ENCODE data around the gene AIG1.

AIG1 gene

DNA sequence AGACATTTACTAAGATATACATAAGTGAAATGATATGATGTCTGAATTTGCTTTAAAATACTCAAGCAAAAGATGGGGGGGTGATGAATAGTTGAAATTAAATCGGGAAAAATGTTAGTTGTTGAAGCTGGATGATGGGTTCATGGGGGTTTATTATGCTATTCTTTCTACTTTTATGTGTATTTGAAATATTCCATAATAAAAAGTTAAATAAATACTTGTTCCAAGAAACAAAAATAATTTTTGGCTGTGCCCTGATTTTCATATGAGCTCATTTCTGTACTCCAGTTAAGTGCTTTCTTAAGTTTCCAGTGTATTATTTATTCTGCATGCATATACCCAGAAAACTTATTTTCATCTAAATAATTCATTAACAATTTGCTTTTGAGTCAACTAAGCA is 138.6 kb downstream of the AIG1 start:
- H3K27ac ChIP-seq: no peak overlapping the region
- H3K4me3 ChIP-seq: no peak overlapping the region
- no peak for DNase-seq (ENCODE audit: low spot score)
- TF ChIP-seq, protein P1, sequence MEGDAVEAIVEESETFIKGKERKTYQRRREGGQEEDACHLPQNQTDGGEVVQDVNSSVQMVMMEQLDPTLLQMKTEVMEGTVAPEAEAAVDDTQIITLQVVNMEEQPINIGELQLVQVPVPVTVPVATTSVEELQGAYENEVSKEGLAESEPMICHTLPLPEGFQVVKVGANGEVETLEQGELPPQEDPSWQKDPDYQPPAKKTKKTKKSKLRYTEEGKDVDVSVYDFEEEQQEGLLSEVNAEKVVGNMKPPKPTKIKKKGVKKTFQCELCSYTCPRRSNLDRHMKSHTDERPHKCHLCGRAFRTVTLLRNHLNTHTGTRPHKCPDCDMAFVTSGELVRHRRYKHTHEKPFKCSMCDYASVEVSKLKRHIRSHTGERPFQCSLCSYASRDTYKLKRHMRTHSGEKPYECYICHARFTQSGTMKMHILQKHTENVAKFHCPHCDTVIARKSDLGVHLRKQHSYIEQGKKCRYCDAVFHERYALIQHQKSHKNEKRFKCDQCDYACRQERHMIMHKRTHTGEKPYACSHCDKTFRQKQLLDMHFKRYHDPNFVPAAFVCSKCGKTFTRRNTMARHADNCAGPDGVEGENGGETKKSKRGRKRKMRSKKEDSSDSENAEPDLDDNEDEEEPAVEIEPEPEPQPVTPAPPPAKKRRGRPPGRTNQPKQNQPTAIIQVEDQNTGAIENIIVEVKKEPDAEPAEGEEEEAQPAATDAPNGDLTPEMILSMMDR (IDR thresholded peaks at IDR 0.05): no peak

DNA sequence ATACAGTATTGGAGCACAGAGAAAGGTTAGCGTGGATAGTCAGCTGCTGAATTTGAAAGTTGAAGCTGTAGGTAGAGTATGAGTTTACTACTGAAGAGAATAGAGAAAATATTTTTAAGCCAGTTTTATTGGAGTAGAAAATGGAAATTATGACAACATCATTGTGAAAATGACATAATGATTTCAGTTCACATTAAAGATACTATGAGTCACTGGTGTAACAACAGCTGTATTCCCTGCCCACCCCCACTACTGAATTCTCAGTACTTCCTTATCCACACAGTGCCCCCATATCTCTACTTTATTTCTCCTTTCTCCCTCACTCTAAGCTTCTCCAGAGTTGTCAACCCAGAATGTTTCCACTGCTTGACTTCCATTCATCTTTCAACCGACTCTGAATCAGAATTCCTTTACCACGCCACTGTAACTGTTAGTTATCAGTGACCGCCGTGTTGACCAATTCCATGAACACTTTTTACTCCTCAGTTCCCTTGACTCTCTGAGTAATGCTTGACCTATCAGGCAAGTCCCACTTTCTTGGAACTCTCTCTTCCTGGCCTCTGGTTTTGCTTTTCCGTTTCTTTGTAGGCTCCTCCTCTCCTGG is 139.6 kb downstream of the AIG1 start:
- TF ChIP-seq, protein P1 (IDR thresholded peaks at IDR 0.05): no peak
- DNase-seq (ENCODE audit: low spot score): no peak
- no peak overlapping the region for H3K4me3 ChIP-seq
- no peak overlapping the region for H3K27ac ChIP-seq

DNA sequence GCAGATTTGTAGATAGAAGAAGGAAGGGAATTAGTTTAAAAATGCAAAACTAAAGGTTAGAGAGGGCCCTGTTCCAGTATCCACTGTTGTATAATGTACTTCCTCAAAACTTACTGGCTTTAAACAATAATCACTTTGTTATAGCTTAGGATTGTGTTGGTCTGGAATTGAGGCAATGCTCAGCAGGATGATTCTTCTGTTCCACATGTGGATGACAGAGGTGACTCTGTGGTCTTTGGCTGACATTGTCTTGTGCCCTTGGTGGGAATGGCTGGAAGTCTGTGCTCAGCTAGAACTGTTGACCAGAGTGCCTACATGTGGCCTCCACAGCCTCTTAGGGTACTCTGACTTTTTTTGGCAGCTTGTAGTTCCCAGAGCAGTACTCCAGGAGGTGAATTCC is 143.4 kb downstream of the AIG1 start:
- TF ChIP-seq, protein P1 (IDR thresholded peaks at IDR 0.05): no peak
- no peak for DNase-seq (ENCODE audit: low spot score)
- Histone ChIP-seq H3K4me3 (no peak overlapping the region), H3K27ac (no peak overlapping the region)

DNA sequence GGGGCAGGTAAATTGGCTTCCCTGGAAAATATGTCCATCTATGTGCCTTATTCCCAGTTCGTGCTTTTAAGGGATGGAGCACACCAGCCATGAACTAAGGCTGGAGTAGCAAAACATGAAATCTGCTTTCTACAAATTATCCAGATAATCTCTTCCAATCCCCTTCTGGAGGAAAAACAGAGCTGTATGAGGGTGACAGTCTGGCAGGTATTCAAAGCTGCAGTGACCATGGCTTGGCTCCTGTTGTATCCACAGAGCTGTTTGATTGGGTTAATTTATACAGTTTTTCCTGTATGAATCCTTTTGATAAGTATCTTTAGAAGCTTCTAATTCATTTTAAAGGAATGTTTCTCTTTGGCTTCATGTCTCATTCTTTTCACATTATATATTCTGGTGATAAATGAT is 144.4 kb downstream of the AIG1 start:
- Histone ChIP-seq H3K4me3 (no peak overlapping the region), H3K27ac (no peak overlapping the region)
- DNase-seq (ENCODE audit: low spot score): no peak
- TF ChIP-seq, protein P1 (IDR thresholded peaks at IDR 0.05): no peak

DNA sequence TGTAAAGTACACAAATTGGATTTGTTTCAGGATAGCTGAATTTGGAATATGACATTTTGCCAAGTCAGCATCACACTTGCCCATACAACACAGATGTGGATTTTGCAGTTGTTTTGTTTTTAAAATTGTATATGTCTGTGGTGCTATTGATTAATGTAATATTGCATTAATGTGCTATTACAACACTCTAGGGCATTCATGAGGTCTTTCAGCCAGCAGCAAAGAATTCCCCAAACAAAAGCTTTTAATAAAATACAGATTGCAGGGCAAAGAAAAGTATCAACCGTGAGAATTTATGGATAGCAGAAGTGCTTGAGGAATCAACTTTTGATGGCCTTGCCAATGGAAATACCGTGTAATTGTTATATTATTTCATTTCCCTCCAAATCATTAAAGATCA is 144.9 kb downstream of the AIG1 start:
- Histone ChIP-seq H3K27ac (no peak overlapping the region), H3K4me3 (no peak overlapping the region)
- TF ChIP-seq, protein P1 (IDR thresholded peaks at IDR 0.05): no peak
- no peak for DNase-seq (ENCODE audit: low spot score)

DNA sequence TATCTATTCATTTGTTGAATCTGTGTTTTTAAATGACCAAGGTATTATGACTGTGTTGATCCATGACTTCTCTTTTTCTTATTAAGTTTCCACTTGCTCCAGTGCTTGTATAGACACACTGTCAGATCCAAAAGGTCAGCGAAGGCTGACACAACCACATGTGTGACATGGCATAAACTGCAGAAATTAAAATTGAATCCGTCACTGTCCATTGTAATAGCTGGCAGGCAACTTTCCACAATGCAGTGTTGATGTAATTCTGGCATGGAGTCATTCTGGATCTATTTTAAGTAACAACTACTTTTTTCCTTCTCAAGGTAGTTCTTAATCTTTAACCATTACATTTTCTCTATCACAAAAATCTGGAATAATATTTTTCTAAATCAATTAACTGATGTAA is 145.3 kb downstream of the AIG1 start:
- DNase-seq (ENCODE audit: low spot score): no peak
- no peak overlapping the region for H3K4me3 ChIP-seq
- H3K27ac ChIP-seq: no peak overlapping the region
- TF ChIP-seq, protein P1 (IDR thresholded peaks at IDR 0.05): no peak

DNA sequence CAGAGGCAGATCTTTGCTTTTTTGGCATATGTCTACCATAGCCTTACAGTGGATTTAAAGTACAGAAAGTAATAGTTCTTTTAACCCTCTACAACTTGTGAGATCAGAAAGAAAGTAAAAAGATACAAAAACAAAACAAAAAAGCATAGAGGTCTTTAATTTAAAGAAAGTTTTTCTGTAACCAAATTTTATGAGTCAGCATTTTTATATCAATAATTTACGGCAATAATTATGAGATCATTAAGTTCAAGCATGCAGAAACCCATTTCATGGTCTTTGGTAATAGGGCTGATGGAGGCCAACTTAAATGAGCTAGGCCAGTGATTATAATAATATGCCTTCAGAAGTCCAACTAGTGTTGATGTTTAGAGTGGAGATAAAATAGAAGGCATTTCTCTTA is 145.9 kb downstream of the AIG1 start:
- TF ChIP-seq, protein P1 (IDR thresholded peaks at IDR 0.05): no peak
- no peak for DNase-seq (ENCODE audit: low spot score)
- Histone ChIP-seq H3K27ac (no peak overlapping the region), H3K4me3 (no peak overlapping the region)

Data from coronary artery (tissue), 2 donors.